Stimulated activated naive CD8-positive, alpha-beta T cell treated with anti-CD3 and anti-CD28 coated beads, Interleukin-15, amount 100 ng/mL, for 72 hours (primary cell): ENCODE measurements around the gene RHBDL1.

ENCODE experiments used
- ATAC-seq: fragments of 150-1000 bp; cut with Tn5 transposase; 2 replicates; pipeline ENCODE4 v1.10.0; 2021; ENCODE audit warnings: mild to moderate bottlenecking, moderate library complexity
- DNase-seq, 2 donors: peaks; one replicate each; pipeline ENCODE4 v3.0.0; 2021 to 2022
- H3K27ac Mint-ChIP-seq, 2 donors: one replicate each; pipeline ENCODE4 v1.8.0; 2022; ENCODE audit warnings: mild to moderate bottlenecking in 2 of 2, mixed read lengths in 2 of 2, moderate library complexity in 2 of 2
- H3K27me3 Mint-ChIP-seq: one replicate; pipeline ENCODE4 v1.8.0; 2022; ENCODE audit warnings: mixed read lengths
- H3K4me1 Mint-ChIP-seq: one replicate; pipeline ENCODE4 v1.8.0; 2022; ENCODE audit warnings: mild to moderate bottlenecking, mixed read lengths
- H3K4me3 Mint-ChIP-seq, 2 donors: one replicate each; pipeline ENCODE4 v1.8.0; 2022; ENCODE audit warnings: mild to moderate bottlenecking in 2 of 2, mixed read lengths in 2 of 2, moderate library complexity in 1 of 2
- H3K9me3 Mint-ChIP-seq, 2 donors: one replicate each; pipeline ENCODE4 v1.8.0; 2022; ENCODE audit warnings: mixed read lengths in 2 of 2

The RHBDL1 gene

GRCh38 chr16:727291-727977, 52.0 kb downstream of the RHBDL1 start:
- ATAC-seq (peak; percentile 33), DNase-seq (peak in 1 of 2 donors; percentile 48)
- no peaks in the 10 kb centered on the region for H3K27me3 Mint-ChIP-seq
- H3K4me1 Mint-ChIP-seq = peaks cover 39% of the 10 kb centered on the region
- H3K9me3 Mint-ChIP-seq = no peaks in the 10 kb centered on the region
- peak overlapping the region in 1 of 2 donors; percentile 57 for H3K27ac Mint-ChIP-seq
- peak overlapping the region; percentile 47 to 72 for H3K4me3 Mint-ChIP-seq
